Neuronal stem cell (in vitro differentiated cells): ENCODE data around the gene HSD17B14. TPM values are rescaled to one million over a fixed set of nuclear protein-coding genes. Genes with fewer than 3 reads are reported as not detected.

Experiments used
- DNase-seq: peaks from one replicate; pipeline ENCODE4 v3.0.0-alpha.2; 2013; ENCODE audit warnings: low spot score
- H2AFZ ChIP-seq: one replicate; pipeline ENCODE4 v1.6.1; 2013; ENCODE audit warnings: mild to moderate bottlenecking, low read length, inconsistent platforms
- H2AK5ac ChIP-seq: 2 replicates; pipeline ENCODE4 v1.6.1; 2013; ENCODE audit warnings: low read depth, mild to moderate bottlenecking, inconsistent platforms, low read length, moderate library complexity, mixed read lengths
- H2BK120ac ChIP-seq: 2 replicates; pipeline ENCODE4 v1.6.1; 2013; ENCODE audit warnings: low read depth, mild to moderate bottlenecking, inconsistent platforms, low read length, moderate library complexity, mixed read lengths
- H2BK12ac ChIP-seq: one replicate; pipeline ENCODE4 v1.6.1; 2013; ENCODE audit warnings: low read length, inconsistent platforms
- H2BK15ac ChIP-seq: 2 replicates; pipeline ENCODE4 v1.6.1; 2013; ENCODE audit warnings: mild to moderate bottlenecking, low read length, inconsistent platforms, mixed read lengths
- H2BK5ac ChIP-seq: one replicate; pipeline ENCODE4 v1.6.1; 2013; ENCODE audit warnings: inconsistent platforms, mild to moderate bottlenecking, low read length, moderate library complexity
- H3K14ac ChIP-seq: one replicate; pipeline ENCODE4 v1.6.1; 2013; ENCODE audit warnings: low read length, inconsistent platforms
- H3K18ac ChIP-seq: 2 replicates; pipeline ENCODE4 v1.6.1; 2013; ENCODE audit warnings: low read length, inconsistent platforms
- H3K23ac ChIP-seq: 2 replicates; pipeline ENCODE4 v1.6.1; 2013; ENCODE audit warnings: low read depth, mild to moderate bottlenecking, mixed read lengths, low read length, inconsistent platforms; ENCODE audit not compliant: poor library complexity
- H3K27ac ChIP-seq: replicated peaks from 3 replicates; pipeline ENCODE4 v1.5.1; 2013; ENCODE audit warnings: low read length, inconsistent platforms
- H3K27me3 ChIP-seq, 3 experiments: 2 replicates each; pipeline ENCODE4 v1.6.1; 2013; ENCODE audit warnings: low read length in 3 of 3, mild to moderate bottlenecking in 2 of 3, inconsistent platforms in 1 of 3, low read depth in 1 of 3, mixed read lengths in 1 of 3, moderate library complexity in 1 of 3; ENCODE audit not compliant: control insufficient read depth in 3 of 3, insufficient read depth in 3 of 3
- H3K36me3 ChIP-seq, 2 donors: replicated peaks in 1 of 2; 2 replicates each; pipeline ENCODE4 v1.6.1; 2013; ENCODE audit warnings: low read length in 2 of 2; ENCODE audit not compliant: control insufficient read depth in 2 of 2, insufficient read depth in 2 of 2
- H3K4ac ChIP-seq: 2 replicates; pipeline ENCODE4 v1.6.1; 2013; ENCODE audit warnings: inconsistent platforms, mild to moderate bottlenecking, low read length, moderate library complexity
- H3K4me1 ChIP-seq, 2 donors: 1 replicate in 1 of 2; 2 replicates in 1 of 2; pipeline ENCODE4 v1.6.1; 2013; ENCODE audit warnings: low read length in 2 of 2, low read depth in 1 of 2; ENCODE audit not compliant: control insufficient read depth in 2 of 2, insufficient read depth in 1 of 2
- H3K4me2 ChIP-seq: one replicate; pipeline ENCODE4 v1.6.1; 2013; ENCODE audit warnings: mild to moderate bottlenecking, low read length, inconsistent platforms; ENCODE audit not compliant: insufficient read depth, poor library complexity, severe bottlenecking
- H3K4me3 ChIP-seq, 2 donors: 2 replicates each; pipeline ENCODE4 v1.5.1; 2013; ENCODE audit warnings: low read length in 2 of 2, mild to moderate bottlenecking in 2 of 2, inconsistent platforms in 1 of 2, moderate library complexity in 1 of 2
- H3K79me1 ChIP-seq: one replicate; pipeline ENCODE4 v1.6.1; 2013; ENCODE audit warnings: low read depth, mild to moderate bottlenecking, inconsistent platforms, low read length, moderate library complexity
- H3K9ac ChIP-seq: one replicate; pipeline ENCODE4 v1.6.1; 2013; ENCODE audit warnings: mild to moderate bottlenecking, low read depth, low read length, inconsistent platforms; ENCODE audit not compliant: poor library complexity
- H3K9me3 ChIP-seq, 2 donors: replicated peaks in 1 of 2; 2 replicates each; pipeline versions ENCODE3 to v1.6.1; 2013; ENCODE audit warnings: low read length in 2 of 2, mild to moderate bottlenecking in 2 of 2, inconsistent platforms in 1 of 2, low read depth in 1 of 2, mixed read lengths in 1 of 2, moderate library complexity in 1 of 2; ENCODE audit not compliant: control insufficient read depth in 2 of 2, insufficient read depth in 1 of 2
- H4K8ac ChIP-seq: one replicate; pipeline ENCODE4 v1.6.1; 2013; ENCODE audit warnings: low read depth, mild to moderate bottlenecking, inconsistent platforms, low read length, moderate library complexity
- H4K91ac ChIP-seq: one replicate; pipeline ENCODE4 v1.6.1; 2013; ENCODE audit warnings: low read length, low read depth, mild to moderate bottlenecking, inconsistent platforms; ENCODE audit not compliant: poor library complexity
- WGBS, 2 donors: extraction: QIAGEN DNeasy Blood & Tissue Kit; methylation state at CpG; one replicate each; pipeline ENCODE4 v1.1.7; 2013; ENCODE audit warnings: missing lambda C conversion rate in 2 of 2, mixed read lengths in 1 of 2; ENCODE audit not compliant: insufficient read length in 2 of 2, insufficient replicate concordance in 1 of 2; ENCODE audit errors: extremely low coverage in 2 of 2; 5-methylcytosine and 5-hydroxymethylcytosine counted together
- polyA plus RNA-seq, 2 experiments: library from polyadenylated mRNA; stranded (reverse); fragments of 200-250 nt; gene quantifications; one replicate each; pipeline ENCODE4 v1.2.3, GENCODE V29; 2013

The HSD17B14 gene
- polyA plus RNA-seq (2013, experiment 1 of 2) = 24.4 TPM
- polyA plus RNA-seq (2013, experiment 2 of 2) = 24.3 TPM

GRCh38 chr19:48836089-48837017, at the start of gene HSD17B14:
TSS of gene HSD17B14 (minus strand) at chr19:48836491. CDS start at chr19:48836411, 80 bp downstream.
- Histone ChIP-seq H3K4ac (no peak within 1 kb of the TSS), H3K27me3 (no peaks in the 10 kb centered on the region), H2AK5ac (peak within 1 kb of the TSS; percentile 96), H2BK12ac (no peak within 1 kb of the TSS), H3K4me2 (peak within 1 kb of the TSS; percentile 89), H3K23ac (peak within 1 kb of the TSS; percentile 6), H3K27ac (peak within 1 kb of the TSS; percentile 90), H3K14ac (peak within 1 kb of the TSS; percentile 64), H3K4me1 (peaks cover 7 to 8% of the 10 kb centered on the region in 2 donors), H3K79me1 (no peaks in the 10 kb centered on the region), H3K9me3 (peaks cover 0 to 3% of the 10 kb centered on the region in 2 donors), H3K18ac (peak within 1 kb of the TSS; percentile 99), H2AFZ (peak within 1 kb of the TSS; percentile 63), H3K9ac (peak within 1 kb of the TSS; percentile 95), H2BK120ac (no peak within 1 kb of the TSS), H4K8ac (no peak within 1 kb of the TSS), H2BK15ac (peak within 1 kb of the TSS; percentile 63), H3K36me3 (peaks cover 16 to 29% of the 10 kb centered on the region in 2 donors), H3K4me3 (peak within 1 kb of the TSS; percentile 26 to 86), H4K91ac (peak within 1 kb of the TSS; percentile 75), H2BK5ac (peak within 1 kb of the TSS; percentile 94)
- peak; percentile 81 for DNase-seq
- WGBS, 2 donors = no CpG with 5 or more reads among the region's 35 CpGs

GRCh38 chr19:48883726-48884125, 47.4 kb upstream of the HSD17B14 start:
- Histone ChIP-seq H3K14ac (no peak overlapping the region), H2BK12ac (no peak overlapping the region), H3K23ac (no peak overlapping the region), H3K4ac (no peak overlapping the region), H2BK5ac (no peak overlapping the region), H3K9me3 (peaks cover 0 to 9% of the 10 kb centered on the region in 2 donors), H3K4me1 (no peaks in the 10 kb centered on the region), H2BK120ac (no peak overlapping the region), H3K4me3 (no peak overlapping the region), H3K79me1 (no peaks in the 10 kb centered on the region), H3K4me2 (no peak overlapping the region), H3K9ac (no peak overlapping the region), H3K27me3 (no peaks in the 10 kb centered on the region), H3K18ac (no peak overlapping the region), H2BK15ac (no peak overlapping the region), H2AK5ac (no peak overlapping the region), H3K36me3 (no peaks in the 10 kb centered on the region), H4K8ac (no peak overlapping the region), H3K27ac (no peak overlapping the region), H2AFZ (no peak overlapping the region), H4K91ac (no peak overlapping the region)
- DNase-seq = no peak
- no CpG with 5 or more reads among the region's 7 CpGs for WGBS, 2 donors

DNA sequence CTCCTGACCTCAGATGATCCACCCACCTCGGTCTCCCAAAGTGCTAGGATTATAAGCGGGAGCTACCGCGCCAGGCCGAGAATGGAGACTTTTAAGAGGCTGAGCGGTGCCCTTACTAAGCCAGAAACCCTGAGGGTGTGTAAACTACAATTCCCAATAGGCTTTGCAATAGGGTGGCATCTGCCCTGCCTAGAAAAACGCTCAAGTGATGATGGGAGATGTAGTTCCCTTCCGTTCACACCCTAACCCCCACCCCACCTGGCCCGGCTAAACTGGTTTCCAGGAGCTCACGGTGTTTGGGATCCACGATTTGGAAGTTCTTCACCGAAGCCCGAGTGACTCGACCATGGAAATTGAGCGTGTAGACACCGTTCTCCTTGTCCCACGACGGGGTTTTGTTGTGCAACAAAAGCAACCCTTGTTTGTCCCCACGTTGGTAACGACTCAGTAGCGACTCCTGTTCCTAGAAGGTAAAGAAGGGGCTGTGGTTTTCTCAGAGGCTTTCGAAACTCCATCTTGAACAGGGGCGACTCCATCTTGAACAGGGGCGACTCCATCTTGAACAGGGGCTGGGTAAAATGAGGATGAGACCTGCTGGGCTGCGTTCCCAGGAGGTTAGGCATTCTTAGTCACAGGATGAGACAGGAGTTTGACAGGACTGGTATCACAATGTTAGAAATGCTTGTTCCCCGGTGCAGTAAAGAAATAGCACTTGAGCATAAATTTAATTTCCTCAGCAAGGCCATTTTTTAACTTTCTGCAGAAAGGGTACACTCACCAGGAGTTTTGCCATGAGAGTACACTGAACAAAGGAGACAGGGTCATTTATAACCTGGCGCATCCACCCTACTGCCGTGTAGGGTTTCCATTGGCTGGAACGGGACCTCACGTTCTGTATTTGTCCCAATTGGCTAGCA, 45.7 kb upstream of the HSD17B14 start:
- Histone ChIP-seq H3K27me3 (no peaks in the 10 kb centered on the region), H3K79me1 (no peaks in the 10 kb centered on the region), H4K91ac (no peak overlapping the region), H3K4me3 (no peak overlapping the region), H4K8ac (no peak overlapping the region), H3K4ac (no peak overlapping the region), H3K9ac (no peak overlapping the region), H3K23ac (no peak overlapping the region), H3K27ac (no peak overlapping the region), H3K36me3 (peaks cover 0 to 2% of the 10 kb centered on the region in 2 donors), H3K4me2 (no peak overlapping the region), H2BK15ac (no peak overlapping the region), H3K18ac (no peak overlapping the region), H2AK5ac (no peak overlapping the region), H2BK12ac (no peak overlapping the region), H2BK5ac (no peak overlapping the region), H2AFZ (no peak overlapping the region), H3K9me3 (peaks cover 0 to 9% of the 10 kb centered on the region in 2 donors), H3K4me1 (no peaks in the 10 kb centered on the region), H2BK120ac (no peak overlapping the region), H3K14ac (no peak overlapping the region)
- DNase-seq = no peak
- WGBS, 2 donors = no CpG with 5 or more reads among the region's 30 CpGs
